T follicular helper cell (primary cell): ENCODE data around the gene LMAN1L.

Experiments
- DNase-seq: peaks from one replicate; pipeline ENCODE4 v3.0.0-alpha.2; 2020; ENCODE audit warnings: low read depth
- total RNA-seq, 2 experiments: gene quantifications; one replicate each; lab custom pipeline; 2026; lab: John Stamatoyannopoulos, UW

Gene LMAN1L
- 0.30 to 0.78 reads per million in 2 experiments for total RNA-seq

- DNase-seq, result no peak
These were observed at the start of gene LMAN1L for GRCh38 chr15:74812533-74812932. LMAN1L (plus strand) TSS chr15:74812835; CDS start chr15:74812855, 20 bp downstream.

GRCh38 chr15:74763416-74763815 lies 49.2 kb upstream of the LMAN1L start:
- DNase-seq, result no peak

GRCh38 chr15:74767167-74768098 lies 45.2 kb upstream of the LMAN1L start:
- DNase-seq, result no peak

- DNase-seq, result no peak
These were observed 44.4 kb upstream of the LMAN1L start for GRCh38 chr15:74768099-74768770.

- peak; percentile 53 for DNase-seq
These were observed 43.8 kb upstream of the LMAN1L start for GRCh38 chr15:74768771-74769342.

- DNase-seq, result no peak
These were observed 43.1 kb upstream of the LMAN1L start for GRCh38 chr15:74769463-74770025.

- no peak for DNase-seq
These were observed 42.3 kb upstream of the LMAN1L start for GRCh38 chr15:74770211-74770903.

GRCh38 chr15:74773329-74773728 lies 39.3 kb upstream of the LMAN1L start:
- no peak for DNase-seq

- DNase-seq, result no peak
These were observed 38.8 kb upstream of the LMAN1L start for GRCh38 chr15:74773731-74774252.

GRCh38 chr15:74775132-74775562 lies 37.5 kb upstream of the LMAN1L start:
- no peak for DNase-seq

GRCh38 chr15:74775894-74776293 lies 36.7 kb upstream of the LMAN1L start:
- no peak for DNase-seq

- DNase-seq, result peak; percentile 41
These were observed 35.5 kb upstream of the LMAN1L start for GRCh38 chr15:74776821-74777768.

- DNase-seq, result no peak
These were observed 34.7 kb upstream of the LMAN1L start for GRCh38 chr15:74777769-74778598.

- no peak for DNase-seq
These were observed 34.0 kb upstream of the LMAN1L start for GRCh38 chr15:74778599-74778970.

- DNase-seq, result no peak
These were observed 33.4 kb upstream of the LMAN1L start for GRCh38 chr15:74779162-74779648.

- DNase-seq, result peak; percentile 36
These were observed 31.9 kb upstream of the LMAN1L start for GRCh38 chr15:74780523-74781430.

- DNase-seq, result peak; percentile 67
These were observed 31.0 kb upstream of the LMAN1L start, which contains the start of gene CSK for GRCh38 chr15:74781431-74782258. CSK (plus strand) TSS chr15:74782080; CDS start chr15:74798298, 16,218 bp downstream.
